T-helper 17 cell (primary cell): ENCODE data around the gene TPRG1. TPM values are rescaled to one million over a fixed set of nuclear protein-coding genes. Genes with fewer than 3 reads are reported as not detected.
A peak's percentile ranks its signal among the peaks of the same experiment; 100 is the strongest.
"Not testable (repeated sequence)": the region's sequence is repeated elsewhere in the genome, so short reads cannot be mapped to it uniquely, and the experiment has no call there.

Experiments
- ATAC-seq: fragments of 150-1000 bp; cut with Tn5 transposase; 2 replicates; pipeline ENCODE4 v1.10.0; 2021; ENCODE audit warnings: mild to moderate bottlenecking, moderate library complexity
- DNase-seq, 3 donors: peaks; one replicate each; pipeline versions ENCODE4 v3.0.0 to v3.0.0-alpha.2; 2020 to 2021
- H3K9me3 ChIP-seq: one replicate; pipeline ENCODE4 v1.7.0; 2013; ENCODE audit warnings: low read length, mild to moderate bottlenecking; ENCODE audit not compliant: control insufficient read depth, poor library complexity, severe bottlenecking
- H3K27ac Mint-ChIP-seq: one replicate; pipeline ENCODE4 v1.8.0; 2022; ENCODE audit warnings: mild to moderate bottlenecking, moderate library complexity, mixed read lengths
- H3K27me3 Mint-ChIP-seq: one replicate; pipeline ENCODE4 v1.8.0; 2022; ENCODE audit warnings: mixed read lengths
- H3K36me3 Mint-ChIP-seq: one replicate; pipeline ENCODE4 v1.8.0; 2022; ENCODE audit warnings: low read depth, mixed read lengths
- H3K4me1 Mint-ChIP-seq: one replicate; pipeline ENCODE4 v1.8.0; 2022; ENCODE audit warnings: mild to moderate bottlenecking, mixed read lengths
- H3K4me3 Mint-ChIP-seq: one replicate; pipeline ENCODE4 v1.8.0; 2022; ENCODE audit warnings: mild to moderate bottlenecking, moderate library complexity, mixed read lengths
- total RNA-seq, 4 donors: library from RNA in 2 of 4; stranded (reverse) in 2 of 4; gene quantifications; one replicate each; pipeline ENCODE4 v1.2.3 and lab custom pipeline; 2022 to 2026

TPRG1 gene
- total RNA-seq, 2 donors from 2014 or later, result 1.6 to 3.1 TPM

- Mint-ChIP-seq H3K4me3 (peak overlapping the region; percentile 85), H3K36me3 (no peaks in the 10 kb centered on the region), H3K27me3 (no peaks in the 10 kb centered on the region), H3K4me1 (peaks cover 43% of the 10 kb centered on the region), H3K27ac (peak overlapping the region; percentile 93)
- ATAC-seq, result no peak
- DNase-seq, result no peak
- H3K9me3 ChIP-seq, result no peaks in the 10 kb centered on the region
Observed at GRCh38 chr3:189325454-189325853, 153.7 kb downstream of the TPRG1 start.

- not testable (repeated sequence) for H3K36me3 Mint-ChIP-seq, H3K9me3 ChIP-seq, DNase-seq, ATAC-seq, H3K27me3 Mint-ChIP-seq
- H3K4me1 Mint-ChIP-seq, result peaks cover 40% of the 10 kb centered on the region
- H3K27ac Mint-ChIP-seq, result peak overlapping the region; percentile 90
- peak overlapping the region; percentile 73 for H3K4me3 Mint-ChIP-seq
Observed at GRCh38 chr3:189329630-189330029, 157.9 kb downstream of the TPRG1 start.

GRCh38 chr3:189330066-189330465, 158.3 kb downstream of the TPRG1 start:
- Mint-ChIP-seq H3K36me3 (no peaks in the 10 kb centered on the region), H3K27me3 (no peaks in the 10 kb centered on the region), H3K27ac (peak overlapping the region; percentile 90), H3K4me1 (peaks cover 36% of the 10 kb centered on the region), H3K4me3 (peak overlapping the region; percentile 73)
- no peak for DNase-seq
- no peaks in the 10 kb centered on the region for H3K9me3 ChIP-seq
- no peak for ATAC-seq

GRCh38 chr3:189331002-189331418, 159.2 kb downstream of the TPRG1 start:
- ATAC-seq, result peak; percentile 75
- no peaks in the 10 kb centered on the region for H3K9me3 ChIP-seq

GRCh38 chr3:189334064-189334920, 162.5 kb downstream of the TPRG1 start:
- DNase-seq (no peak), ATAC-seq (peak; percentile 72)
- H3K27ac Mint-ChIP-seq, result peak overlapping the region; percentile 1
- H3K4me3 Mint-ChIP-seq, result no peak overlapping the region
- no peaks in the 10 kb centered on the region for H3K9me3 ChIP-seq
- H3K36me3 Mint-ChIP-seq, result no peaks in the 10 kb centered on the region
- H3K4me1 Mint-ChIP-seq, result peaks cover 18% of the 10 kb centered on the region
- no peaks in the 10 kb centered on the region for H3K27me3 Mint-ChIP-seq

More at GRCh38 chr3:189331002-189331418, 159.2 kb downstream of the TPRG1 start:
- DNase-seq, result no peak
- H3K27ac Mint-ChIP-seq, result peak overlapping the region; percentile 90
- H3K36me3 Mint-ChIP-seq, result no peaks in the 10 kb centered on the region
- H3K4me1 Mint-ChIP-seq, result peaks cover 27% of the 10 kb centered on the region
- H3K4me3 Mint-ChIP-seq, result peak overlapping the region; percentile 55
- no peaks in the 10 kb centered on the region for H3K27me3 Mint-ChIP-seq

GRCh38 chr3:189337673-189338091, 165.9 kb downstream of the TPRG1 start:
- H3K27me3 Mint-ChIP-seq, result no peaks in the 10 kb centered on the region
- no peaks in the 10 kb centered on the region for H3K36me3 Mint-ChIP-seq
- H3K4me1 Mint-ChIP-seq, result peaks cover 6% of the 10 kb centered on the region
- H3K9me3 ChIP-seq, result no peaks in the 10 kb centered on the region
- no peak overlapping the region for H3K27ac Mint-ChIP-seq
- no peak for DNase-seq
- no peak overlapping the region for H3K4me3 Mint-ChIP-seq
- ATAC-seq, result no peak

- ATAC-seq (no peak), DNase-seq (no peak)
- no peaks in the 10 kb centered on the region for H3K27me3 Mint-ChIP-seq
- H3K36me3 Mint-ChIP-seq, result no peaks in the 10 kb centered on the region
- no peaks in the 10 kb centered on the region for H3K9me3 ChIP-seq
- H3K27ac Mint-ChIP-seq, result no peak overlapping the region
- no peak overlapping the region for H3K4me3 Mint-ChIP-seq
- peaks cover 6% of the 10 kb centered on the region for H3K4me1 Mint-ChIP-seq
Observed at GRCh38 chr3:189338366-189338765, 166.6 kb downstream of the TPRG1 start.

- Mint-ChIP-seq H3K4me1 (peaks cover 2% of the 10 kb centered on the region), H3K4me3 (no peak overlapping the region), H3K27me3 (no peaks in the 10 kb centered on the region), H3K36me3 (no peaks in the 10 kb centered on the region), H3K27ac (no peak overlapping the region)
- ATAC-seq, result no peak
- no peaks in the 10 kb centered on the region for H3K9me3 ChIP-seq
- no peak for DNase-seq
Observed at GRCh38 chr3:189339996-189340395, 168.2 kb downstream of the TPRG1 start.

GRCh38 chr3:189340680-189341460, 169.1 kb downstream of the TPRG1 start:
- H3K9me3 ChIP-seq, result no peaks in the 10 kb centered on the region
- DNase-seq, result no peak
- no peak overlapping the region for H3K27ac Mint-ChIP-seq
- H3K4me3 Mint-ChIP-seq, result no peak overlapping the region
- H3K27me3 Mint-ChIP-seq, result no peaks in the 10 kb centered on the region
- no peak for ATAC-seq
- peaks cover 2% of the 10 kb centered on the region for H3K4me1 Mint-ChIP-seq
- no peaks in the 10 kb centered on the region for H3K36me3 Mint-ChIP-seq

GRCh38 chr3:189342811-189343210, 171.0 kb downstream of the TPRG1 start:
- H3K9me3 ChIP-seq, result no peaks in the 10 kb centered on the region
- Mint-ChIP-seq H3K27ac (no peak overlapping the region), H3K4me1 (peaks cover 2% of the 10 kb centered on the region), H3K36me3 (no peaks in the 10 kb centered on the region), H3K27me3 (no peaks in the 10 kb centered on the region), H3K4me3 (no peak overlapping the region)
- DNase-seq (no peak), ATAC-seq (no peak)

GRCh38 chr3:189344996-189345395, 173.2 kb downstream of the TPRG1 start:
- DNase-seq, result no peak
- H3K9me3 ChIP-seq, result no peaks in the 10 kb centered on the region
- no peaks in the 10 kb centered on the region for H3K36me3 Mint-ChIP-seq
- H3K27ac Mint-ChIP-seq, result no peak overlapping the region
- ATAC-seq, result no peak
- H3K27me3 Mint-ChIP-seq, result no peaks in the 10 kb centered on the region
- peaks cover 2% of the 10 kb centered on the region for H3K4me1 Mint-ChIP-seq
- H3K4me3 Mint-ChIP-seq, result no peak overlapping the region

GRCh38 chr3:189349772-189350171, 178.0 kb downstream of the TPRG1 start:
- Mint-ChIP-seq H3K4me3 (no peak overlapping the region), H3K4me1 (no peaks in the 10 kb centered on the region), H3K27me3 (no peaks in the 10 kb centered on the region), H3K27ac (no peak overlapping the region), H3K36me3 (no peaks in the 10 kb centered on the region)
- ATAC-seq (no peak), DNase-seq (no peak)
- no peaks in the 10 kb centered on the region for H3K9me3 ChIP-seq

- H3K27ac Mint-ChIP-seq, result no peak overlapping the region
- H3K9me3 ChIP-seq, result no peaks in the 10 kb centered on the region
- no peak for ATAC-seq
- H3K27me3 Mint-ChIP-seq, result no peaks in the 10 kb centered on the region
- H3K4me1 Mint-ChIP-seq, result peaks cover 16% of the 10 kb centered on the region
- no peak overlapping the region for H3K4me3 Mint-ChIP-seq
- no peaks in the 10 kb centered on the region for H3K36me3 Mint-ChIP-seq
- DNase-seq, result no peak
Observed at GRCh38 chr3:189353318-189353965, 181.7 kb downstream of the TPRG1 start.
